ENCODE data around the gene RPS25.

The RPS25 gene

DNA sequence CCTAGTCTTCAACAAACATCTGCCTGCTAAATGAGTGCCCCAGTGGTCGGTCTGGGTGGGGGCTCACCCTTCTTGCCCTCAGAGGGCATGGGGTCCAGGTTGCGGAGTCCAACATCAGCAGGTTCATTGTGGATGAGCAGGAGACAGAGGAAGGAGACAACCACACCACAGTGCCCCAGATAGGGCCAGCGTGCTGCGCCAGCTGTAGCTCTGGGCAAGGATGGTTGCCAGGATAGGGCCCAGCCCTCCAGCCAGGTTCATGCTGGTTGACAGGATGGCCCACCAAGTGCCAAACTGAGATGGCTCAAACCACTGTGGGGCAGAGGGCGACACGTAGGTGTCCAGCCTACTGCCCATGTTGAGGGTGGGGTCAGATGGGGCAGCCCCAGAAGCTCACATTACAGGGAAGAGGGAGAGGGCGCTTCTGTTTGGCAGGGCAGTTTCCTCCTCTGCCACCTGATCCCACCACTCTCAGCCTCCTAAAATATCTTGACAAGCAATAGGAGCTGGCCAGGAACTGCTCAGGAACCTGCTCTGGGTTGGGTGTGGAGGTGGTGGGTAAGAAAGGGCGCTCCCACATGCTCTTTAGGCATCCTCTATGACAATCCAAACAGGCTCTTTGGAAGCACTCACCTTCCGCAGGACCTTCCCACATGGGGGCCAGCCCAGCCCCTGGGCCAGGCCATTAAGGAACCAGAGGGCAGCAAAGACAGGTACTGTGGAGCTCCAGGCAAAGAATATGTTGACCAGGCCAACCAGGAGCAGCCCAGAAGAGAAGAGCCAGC lies 9.6 kb upstream of the RPS25 start:
- TF ChIP-seq GATA3 (IDR thresholded peaks at IDR 0.05; ENCODE audit: low read depth, low read length) (no peak), GATA2 (IDR thresholded peaks at IDR 0.05; ENCODE audit: low read depth, low read length) (no peak)

DNA sequence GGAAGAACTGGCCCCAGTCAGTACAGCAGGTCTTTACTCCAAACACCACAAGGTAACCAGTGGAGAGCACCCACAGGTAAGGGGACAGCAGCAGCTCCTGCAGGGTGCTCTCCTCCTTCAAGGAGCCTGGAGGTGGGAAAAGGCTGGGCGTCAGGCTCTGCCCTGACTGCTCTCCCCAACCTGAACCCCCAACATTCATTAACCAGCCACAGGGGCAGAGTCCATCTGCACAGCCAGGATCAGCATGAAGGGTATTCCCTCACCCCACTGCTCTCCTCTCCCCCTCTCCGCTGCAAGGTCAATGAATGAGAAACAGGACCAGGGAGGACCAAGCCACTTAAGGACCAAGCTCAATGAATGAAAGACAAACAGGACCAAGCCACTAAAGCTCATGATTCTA lies 8.8 kb upstream of the RPS25 start:
- TF ChIP-seq GATA3 (IDR thresholded peaks at IDR 0.05; ENCODE audit: low read depth, low read length) = no peak

- no peak for TF ChIP-seq GATA2 (IDR thresholded peaks at IDR 0.05; ENCODE audit: low read depth, low read length)
These were observed 8.0 kb upstream of the RPS25 start for GRCh38 chr11:119025978-119026766.

GRCh38 chr11:119025541-119025940 lies 7.4 kb upstream of the RPS25 start:
- TF ChIP-seq GATA2 (IDR thresholded peaks at IDR 0.05; ENCODE audit: low read depth, low read length) (no peak), GATA3 (IDR thresholded peaks at IDR 0.05; ENCODE audit: low read depth, low read length) (no peak)

DNA sequence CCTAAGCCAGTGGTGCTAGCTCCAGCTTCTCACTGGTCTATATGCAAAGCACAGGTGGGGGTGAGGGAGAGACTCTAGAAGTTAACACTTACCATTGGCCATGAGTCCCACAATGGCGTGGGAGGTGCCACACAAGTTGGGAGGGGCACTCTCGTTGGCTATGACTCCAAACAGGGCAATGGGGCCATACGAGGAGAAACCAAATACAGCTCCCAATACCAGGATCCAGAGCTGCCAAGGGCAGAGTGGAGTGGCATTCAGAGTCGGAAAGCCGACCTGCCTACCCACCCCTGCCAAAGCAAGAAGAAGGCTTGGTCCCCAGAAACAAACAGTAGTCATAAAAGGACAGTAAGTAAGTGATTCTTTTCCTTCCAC lies 6.9 kb upstream of the RPS25 start:
- TF ChIP-seq GATA3 (IDR thresholded peaks at IDR 0.05; ENCODE audit: low read depth, low read length) (no peak), GATA2 (IDR thresholded peaks at IDR 0.05; ENCODE audit: low read depth, low read length) (no peak)

- TF ChIP-seq GATA2 (IDR thresholded peaks at IDR 0.05; ENCODE audit: low read depth, low read length) = no peak
- TF ChIP-seq GATA3 (IDR thresholded peaks at IDR 0.05; ENCODE audit: low read depth, low read length) = no peak
These were observed 6.4 kb upstream of the RPS25 start for GRCh38 chr11:119024430-119025098.

- TF ChIP-seq GATA3 (IDR thresholded peaks at IDR 0.05; ENCODE audit: low read depth, low read length) = no peak
- no peak for TF ChIP-seq GATA2 (IDR thresholded peaks at IDR 0.05; ENCODE audit: low read depth, low read length)
These were observed 5.6 kb upstream of the RPS25 start for GRCh38 chr11:119023741-119024140.

GRCh38 chr11:119021631-119022030 lies 3.5 kb upstream of the RPS25 start:
- no peak for TF ChIP-seq GATA3 (IDR thresholded peaks at IDR 0.05; ENCODE audit: low read depth, low read length)

DNA sequence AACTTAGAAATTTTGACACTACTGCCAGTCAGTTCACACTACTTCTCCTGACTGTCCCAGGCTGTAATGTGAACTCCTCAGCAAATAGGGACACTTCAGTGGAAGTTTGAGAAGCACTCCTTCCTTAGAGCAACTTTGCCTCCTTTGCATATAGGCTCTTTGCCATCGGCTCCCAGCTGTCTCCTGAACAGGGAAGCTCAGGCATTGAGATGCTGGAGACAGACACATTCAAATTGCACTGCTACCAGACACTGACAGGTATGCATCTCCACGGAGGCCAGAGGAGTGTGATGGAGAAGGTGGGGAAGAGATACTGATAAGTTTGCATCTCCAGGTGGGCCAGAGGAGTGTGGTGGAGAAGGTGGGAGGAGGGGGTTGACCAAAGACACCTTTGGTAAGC lies 1.9 kb upstream of the RPS25 start:
- TF ChIP-seq GATA2 (IDR thresholded peaks at IDR 0.05; ENCODE audit: low read depth, low read length) (no peak), GATA3 (IDR thresholded peaks at IDR 0.05; ENCODE audit: low read depth, low read length) (no peak)

DNA sequence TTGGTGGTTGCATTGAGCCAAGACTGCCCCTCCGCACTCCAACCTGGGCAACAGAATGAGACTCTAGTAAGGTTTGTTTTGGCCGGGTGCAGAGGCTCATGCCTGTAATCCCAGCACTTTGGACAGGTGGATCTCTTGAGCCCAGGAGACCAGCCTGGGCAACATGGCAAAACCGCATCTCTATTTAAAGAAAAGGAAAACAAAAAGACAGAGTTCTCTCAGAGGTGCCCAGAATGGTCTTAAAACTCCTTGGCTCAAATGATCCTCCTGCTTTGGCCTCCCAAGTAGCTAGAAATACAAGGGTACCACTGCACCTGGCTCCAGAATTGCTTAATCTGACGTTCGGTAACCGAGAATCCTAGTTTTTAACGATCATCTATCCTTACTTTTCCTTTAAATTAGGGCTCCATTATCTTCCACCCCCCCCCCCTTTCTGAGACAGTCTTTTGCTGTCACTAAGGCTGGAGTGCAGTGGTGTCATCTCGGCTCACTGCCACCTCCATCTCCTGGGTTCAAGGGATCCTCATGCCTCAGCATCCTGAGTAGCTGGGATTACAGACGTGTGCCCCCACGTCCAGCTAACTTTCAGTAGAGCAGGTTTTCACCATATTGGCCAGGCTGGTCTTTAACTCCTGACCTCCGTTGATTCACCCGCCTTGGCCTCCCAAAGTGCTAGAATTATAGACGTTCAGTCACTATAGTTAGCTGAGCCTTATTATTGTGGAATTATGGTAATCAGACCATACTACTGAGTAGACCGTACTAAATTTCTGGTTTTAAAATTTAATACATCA lies 1.7 kb downstream of the RPS25 start:
- TF ChIP-seq GATA3 (IDR thresholded peaks at IDR 0.05; ENCODE audit: low read depth, low read length) (no peak), GATA2 (IDR thresholded peaks at IDR 0.05; ENCODE audit: low read depth, low read length) (no peak)

DNA sequence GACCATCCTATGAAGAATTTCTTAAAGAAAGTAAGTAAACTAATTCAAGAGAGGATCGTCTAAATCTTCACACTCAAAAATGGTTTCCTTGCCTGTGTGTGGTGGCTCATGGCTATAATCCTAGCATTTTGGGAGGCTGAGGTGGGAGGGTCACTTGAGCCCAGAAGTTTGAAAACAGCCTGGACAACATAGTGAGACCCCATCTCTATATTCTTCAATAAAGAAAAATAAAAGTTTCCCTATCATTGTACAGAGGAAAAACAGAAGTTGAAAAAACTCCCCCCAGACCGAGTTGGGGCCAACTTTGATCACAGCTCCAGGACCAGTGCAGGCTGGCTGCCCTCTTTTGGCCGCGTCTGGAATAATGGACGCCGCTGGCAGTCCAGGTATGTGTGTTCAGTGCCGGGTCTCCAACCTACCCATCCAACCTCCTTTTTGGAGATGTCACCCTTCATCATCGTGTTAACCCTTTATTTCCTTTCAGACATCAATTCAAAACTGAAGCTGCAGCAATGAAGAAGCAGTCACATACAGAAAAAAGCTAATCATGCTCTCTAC lies 3.0 kb downstream of the RPS25 start:
- no peak for TF ChIP-seq GATA3 (IDR thresholded peaks at IDR 0.05; ENCODE audit: low read depth, low read length)
- TF ChIP-seq GATA2 (IDR thresholded peaks at IDR 0.05; ENCODE audit: low read depth, low read length) = no peak

GRCh38 chr11:119014209-119014924 lies 3.8 kb downstream of the RPS25 start:
- TF ChIP-seq GATA2 (IDR thresholded peaks at IDR 0.05; ENCODE audit: low read depth, low read length) (no peak), GATA3 (IDR thresholded peaks at IDR 0.05; ENCODE audit: low read depth, low read length) (no peak)

DNA sequence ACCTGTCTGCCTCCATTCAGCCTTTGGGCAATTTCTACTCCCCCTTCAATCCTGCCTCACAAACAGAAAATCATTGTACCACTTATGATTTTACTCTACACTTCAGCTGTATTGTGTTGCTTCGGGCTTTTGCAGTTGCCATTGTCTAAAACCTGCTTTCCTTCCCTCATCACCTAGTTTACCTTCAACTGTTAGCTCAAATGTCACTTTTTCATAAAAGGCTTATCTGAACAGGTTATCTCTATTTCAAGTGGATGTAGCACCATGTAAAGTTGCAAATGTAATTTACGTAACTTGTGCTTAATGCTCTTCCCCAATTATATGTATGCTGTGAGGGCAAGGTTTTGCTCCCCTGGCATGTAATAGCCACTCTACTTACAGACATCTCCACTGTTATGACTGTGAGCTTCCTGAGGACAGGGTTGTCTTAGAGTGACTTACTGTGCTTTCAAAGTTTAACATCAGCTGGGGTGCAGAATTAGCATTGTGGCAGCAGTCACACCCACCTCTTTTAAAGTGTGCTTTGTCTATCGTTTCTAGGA lies 5.4 kb downstream of the RPS25 start:
- TF ChIP-seq GATA2 (IDR thresholded peaks at IDR 0.05; ENCODE audit: low read depth, low read length) = no peak
- no peak for TF ChIP-seq GATA3 (IDR thresholded peaks at IDR 0.05; ENCODE audit: low read depth, low read length)
